Measurements from ENCODE around the gene ASMTL.

GRCh38 chrX:1412551-1413161 is 40.1 kb downstream of the ASMTL start:
- TF ChIP-seq CTCF (conservative IDR thresholded peaks at IDR 0.05 in 1 of 2, IDR thresholded peaks at IDR 0.05 in 1 of 2; ENCODE audit: extremely low read depth in 1 of 2, insufficient read depth in 1 of 2, low read depth in 1 of 2, low read length in 2 of 2) (no peak), EZH2 (IDR thresholded peaks at IDR 0.05; ENCODE audit: borderline replicate concordance, low read length) (no peak)
